NCI-H526 (cell line): Measurements from ENCODE around the gene KRT15.

Source experiments
- DNase-seq, 2 experiments: peaks; one replicate each; lab custom pipeline; 2025; lab: John Stamatoyannopoulos, UW

KRT15 gene

DNA sequence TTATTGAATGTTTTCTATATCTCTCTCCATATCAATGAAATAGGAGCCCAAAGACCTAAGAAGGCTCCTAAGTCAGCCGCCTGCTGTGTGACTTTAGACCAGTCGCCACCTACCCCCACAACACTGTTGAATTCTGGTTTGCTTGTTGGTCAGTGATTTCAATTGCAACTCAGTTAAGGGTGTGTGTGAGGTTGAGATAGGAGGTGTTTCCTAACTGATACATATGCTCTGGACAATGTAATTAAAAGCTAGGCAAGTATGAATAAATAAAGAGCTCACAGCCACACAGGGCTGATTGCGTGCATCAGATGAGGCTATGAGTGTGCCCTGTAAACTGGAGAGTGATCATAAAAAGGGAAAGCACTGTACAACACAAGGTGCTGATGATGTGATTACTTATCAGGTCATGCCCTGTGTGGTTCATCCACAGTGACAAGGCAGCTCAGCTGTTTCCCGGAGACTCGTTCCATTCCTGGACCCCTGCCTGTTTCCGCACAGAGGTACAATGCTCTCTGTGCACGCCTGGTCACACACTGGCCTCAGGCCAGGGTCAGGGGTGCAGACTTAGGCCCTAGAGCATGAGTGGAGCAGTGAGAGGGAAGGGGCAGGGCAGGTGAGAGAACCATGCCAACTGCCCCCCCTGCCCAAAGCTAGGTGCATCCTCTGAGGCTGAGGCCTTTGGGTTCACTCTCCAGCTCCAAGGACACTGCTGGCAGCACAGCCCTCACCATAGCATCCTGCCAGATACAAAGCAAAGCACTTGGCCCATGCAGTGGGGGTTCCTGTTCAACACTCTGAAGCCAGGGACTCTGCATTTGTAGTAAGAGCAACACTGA is 34.5 kb downstream of the KRT15 start:
- DNase-seq = no peak

DNA sequence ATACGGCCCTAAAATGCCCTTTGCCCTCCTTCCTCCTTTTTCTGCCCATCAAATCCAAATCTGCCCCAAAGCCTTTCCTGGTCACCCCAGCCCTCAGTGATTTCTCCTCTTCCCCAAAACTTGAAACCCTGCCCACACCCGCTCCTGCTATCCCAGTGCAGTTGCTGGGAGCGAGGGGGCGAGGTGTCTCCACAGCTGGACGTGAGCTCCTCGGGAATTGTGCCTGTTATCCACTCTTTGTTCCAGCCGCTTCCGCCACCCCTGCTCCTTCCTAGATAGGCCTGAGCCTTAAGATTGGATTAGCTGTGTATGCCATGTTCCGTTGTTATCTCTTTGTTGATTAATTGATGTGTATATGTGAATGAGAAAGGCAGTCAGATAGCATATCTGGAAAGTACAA is 35.2 kb downstream of the KRT15 start:
- DNase-seq = no peak

DNA sequence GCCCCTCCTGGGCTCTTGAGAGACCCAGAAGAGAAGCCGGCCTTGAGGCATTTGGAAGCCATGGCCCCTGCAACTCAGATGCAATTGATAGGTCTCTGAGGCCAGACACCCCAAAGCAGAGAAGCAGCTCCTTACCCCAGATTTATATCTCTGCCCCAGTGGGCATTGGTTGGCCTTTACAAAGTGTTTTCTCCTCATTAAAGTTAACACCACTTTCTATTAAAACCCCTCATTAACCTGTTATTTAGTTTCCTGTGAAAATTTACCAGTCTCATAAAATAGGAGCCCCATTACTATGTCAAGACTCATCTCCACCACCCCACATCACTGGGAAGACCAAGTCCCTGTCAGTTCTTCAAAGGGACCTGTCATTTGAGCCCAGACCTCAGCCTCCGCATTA is 37.7 kb downstream of the KRT15 start, which contains the start of gene KRT35:
TSS of gene KRT35 (minus strand) at position 116 of the 400 bp plus-strand sequence. CDS start at position 62, 54 bp downstream.
- no peak for DNase-seq

DNA sequence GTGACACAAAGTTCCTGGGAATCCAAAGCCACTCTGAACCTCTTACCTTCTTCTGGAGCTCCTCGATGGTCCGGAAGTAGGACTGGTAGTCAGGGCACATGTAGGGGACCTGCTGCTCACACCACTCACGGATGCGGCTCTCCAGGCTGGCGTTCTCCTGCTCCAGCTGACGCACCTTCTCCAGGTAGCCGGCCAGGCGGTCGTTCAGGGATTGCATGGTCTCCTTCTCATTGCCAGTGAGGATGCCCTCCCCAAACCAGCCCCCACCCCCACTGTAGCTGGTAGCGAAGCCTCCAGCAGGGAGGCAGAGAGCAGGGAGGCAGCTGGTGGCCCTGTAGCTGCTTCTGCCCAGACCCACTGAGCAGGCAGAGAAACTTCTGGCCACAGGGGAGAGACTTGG is 38.1 kb downstream of the KRT15 start:
- no peak for DNase-seq

DNA sequence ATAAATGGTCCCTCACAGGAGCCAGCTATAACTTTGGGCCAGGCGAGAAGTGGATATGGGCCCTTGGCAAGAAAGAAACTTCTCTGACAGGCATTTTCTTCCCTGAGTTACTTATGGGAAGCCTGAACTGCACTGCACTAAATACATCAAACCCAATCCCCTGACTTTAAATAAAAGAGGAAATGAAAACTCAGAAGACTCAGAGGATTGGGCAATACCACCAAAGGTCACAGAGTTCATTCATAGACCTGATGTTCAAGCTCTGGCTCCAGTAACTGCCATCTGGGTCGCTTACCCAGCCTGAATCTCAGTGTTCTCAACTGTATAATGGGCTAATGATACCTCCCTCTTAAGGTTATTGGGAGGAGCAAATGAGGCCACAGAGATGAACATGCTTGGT is 38.6 kb downstream of the KRT15 start:
- DNase-seq = no peak

DNA sequence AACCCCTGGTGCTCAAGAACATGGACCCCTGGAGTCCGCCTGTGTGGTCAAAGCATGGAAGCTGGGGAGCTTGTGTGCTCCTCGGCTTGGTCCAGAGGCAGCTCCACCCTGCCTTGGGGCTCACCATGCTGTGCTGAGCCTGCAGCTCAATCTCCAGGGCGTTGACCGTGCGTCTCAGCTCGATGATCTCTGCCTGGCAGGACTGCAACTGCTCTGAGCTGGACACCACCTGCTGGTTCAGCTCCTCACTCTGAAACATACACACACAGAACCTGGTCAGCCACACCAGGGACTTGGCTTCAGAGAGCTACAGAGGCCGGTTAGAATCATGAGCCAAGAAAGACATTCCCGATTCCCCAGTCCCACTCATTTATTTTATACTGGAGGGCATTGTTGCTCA is 40.5 kb downstream of the KRT15 start:
- DNase-seq = no peak

DNA sequence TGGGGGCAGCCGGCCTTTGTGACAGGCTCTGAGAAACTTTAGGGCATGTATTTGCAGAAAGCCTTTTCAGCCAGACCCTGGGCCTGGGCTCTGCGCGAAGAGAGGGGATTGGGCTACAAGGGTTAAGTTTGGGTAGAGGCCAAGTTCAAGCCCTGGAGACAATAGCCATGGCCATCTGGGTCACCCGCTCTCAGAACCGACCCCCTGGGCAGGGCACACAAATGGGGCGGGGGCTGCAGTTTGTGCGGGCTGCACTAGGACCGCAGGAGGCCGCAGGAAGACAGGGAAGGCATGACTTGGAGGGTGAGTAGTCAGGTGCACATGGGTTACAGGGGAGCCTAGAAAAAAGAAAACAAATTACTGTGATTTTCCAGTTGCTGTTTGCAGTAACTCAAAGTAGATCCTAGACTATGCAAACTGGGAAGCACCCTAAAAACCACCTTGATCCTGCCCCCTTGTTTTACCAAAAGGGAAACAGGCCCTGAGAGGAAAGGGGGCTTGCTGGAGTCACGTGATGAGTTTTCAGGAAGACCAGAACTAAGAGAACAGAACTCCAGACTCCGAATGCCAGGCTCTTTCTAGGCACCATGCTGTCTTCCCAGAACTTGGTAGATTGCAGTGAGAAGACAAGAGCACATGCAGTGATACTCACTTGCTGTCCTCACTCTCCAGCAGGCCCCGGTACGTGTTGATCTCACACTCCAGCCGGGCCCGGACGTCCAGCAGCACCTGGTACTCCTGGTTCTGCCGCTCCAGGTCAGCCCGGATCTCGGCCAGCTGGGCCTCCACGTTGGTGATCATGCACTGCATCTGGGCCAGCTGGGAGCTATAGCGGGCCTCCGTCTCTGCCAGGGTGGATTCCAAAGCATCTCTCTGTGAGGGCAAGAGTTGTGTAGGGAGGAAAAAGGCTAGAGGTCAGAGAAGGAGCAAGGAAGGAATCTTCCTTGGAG is 41.5 kb downstream of the KRT15 start:
- DNase-seq = no peak

DNA sequence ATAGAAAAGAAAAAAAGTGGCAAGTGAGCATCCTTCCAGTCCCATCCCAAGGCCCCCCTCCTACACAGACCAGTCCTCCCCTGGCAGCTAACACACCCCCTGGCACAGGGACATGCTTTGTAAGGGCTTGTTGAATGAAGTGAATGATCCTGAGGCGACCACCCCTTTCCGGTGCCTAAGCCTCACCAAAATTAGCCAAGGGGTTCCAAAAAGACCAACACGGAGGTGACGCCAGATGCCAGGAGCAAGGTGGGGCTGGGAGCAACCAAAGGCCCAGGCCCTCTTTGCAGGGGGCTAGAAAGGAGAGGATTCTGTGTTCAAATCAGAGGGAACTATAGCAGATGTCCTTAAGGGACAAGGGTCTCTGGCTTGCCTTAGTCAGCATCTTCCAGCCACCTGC is 43.3 kb downstream of the KRT15 start:
- no peak for DNase-seq

DNA sequence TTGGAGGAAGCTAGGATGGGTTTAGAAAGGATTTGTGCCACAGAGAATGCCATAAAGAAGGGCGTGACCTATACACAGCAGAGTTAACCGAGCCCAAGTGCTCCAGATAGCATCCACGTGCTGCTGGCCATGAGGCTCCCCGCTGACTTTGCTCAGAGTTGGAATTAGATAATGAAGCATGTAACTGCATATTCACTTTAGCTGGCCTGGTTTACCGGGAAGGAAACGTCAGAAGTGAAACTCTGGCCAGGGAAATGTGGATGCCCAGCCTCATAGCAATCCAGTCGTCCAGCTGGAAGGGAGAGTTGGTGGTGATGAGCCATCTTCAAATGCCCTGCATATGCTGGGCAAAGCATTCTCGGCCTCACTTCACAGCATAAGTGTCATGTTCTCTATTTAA is 43.8 kb downstream of the KRT15 start:
- no peak for DNase-seq

DNA sequence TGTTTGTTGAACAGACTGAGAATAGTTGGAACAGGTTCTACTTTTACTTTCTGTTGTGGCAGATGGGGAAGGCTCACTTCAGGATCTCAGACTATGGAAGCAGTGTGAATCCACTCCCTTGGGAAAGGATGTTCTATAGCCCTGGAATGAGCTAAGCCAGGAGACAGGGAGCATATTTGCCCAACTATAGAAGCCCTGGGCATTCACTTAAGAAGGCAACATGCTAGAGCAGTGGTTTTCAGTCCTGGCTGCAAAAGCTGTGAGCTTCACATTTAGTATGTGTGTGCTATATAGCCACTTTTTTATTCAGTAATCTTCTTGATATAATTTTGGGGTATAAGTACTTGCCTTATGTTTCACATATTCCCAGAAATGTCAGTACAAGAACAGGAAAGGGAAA is 50.3 kb downstream of the KRT15 start:
- no peak for DNase-seq

DNA sequence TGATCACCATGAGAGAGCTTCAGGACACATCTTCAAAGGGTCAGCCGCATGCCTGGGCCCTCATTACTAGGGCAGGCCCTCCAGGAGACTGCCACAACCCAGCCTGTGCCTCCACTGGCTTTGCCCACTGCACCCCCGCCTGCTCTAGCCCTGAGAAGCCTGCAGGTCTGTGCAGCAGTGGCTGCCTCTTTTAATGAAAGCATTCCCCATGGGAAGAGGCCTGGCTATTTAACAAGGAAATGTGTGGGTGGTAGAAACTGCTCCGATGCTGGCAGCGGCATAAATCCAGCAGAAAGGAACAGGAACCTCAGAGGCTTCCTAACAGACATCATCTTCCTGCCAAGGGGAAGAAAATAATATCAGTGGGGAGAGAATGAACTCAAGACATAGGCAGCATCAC is 51.1 kb downstream of the KRT15 start:
- DNase-seq = no peak

DNA sequence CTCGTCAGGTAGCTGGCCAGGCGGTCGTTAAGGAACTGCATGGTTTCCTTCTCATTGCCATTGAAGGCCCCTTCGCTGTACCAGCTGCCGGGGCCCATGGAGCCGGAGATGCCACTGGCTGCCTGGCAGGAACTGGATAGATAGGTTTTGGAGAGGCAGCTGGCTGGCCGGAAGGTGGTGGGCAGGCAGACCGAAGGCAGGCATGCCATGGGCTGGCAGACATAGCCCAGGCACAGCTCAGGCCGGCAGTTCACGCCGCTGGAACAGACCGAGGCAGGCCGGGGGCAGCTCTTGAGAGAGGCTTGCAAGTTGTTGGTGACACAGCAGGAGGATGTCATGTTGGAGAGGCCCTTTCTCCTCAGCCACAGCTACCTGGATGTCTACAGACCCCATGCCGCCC is 51.7 kb downstream of the KRT15 start, which contains the start of gene KRT32:
TSS of gene KRT32 (minus strand) at position 399 of the 400 bp plus-strand sequence. CDS start at position 338, 61 bp downstream.
- no peak for DNase-seq

DNA sequence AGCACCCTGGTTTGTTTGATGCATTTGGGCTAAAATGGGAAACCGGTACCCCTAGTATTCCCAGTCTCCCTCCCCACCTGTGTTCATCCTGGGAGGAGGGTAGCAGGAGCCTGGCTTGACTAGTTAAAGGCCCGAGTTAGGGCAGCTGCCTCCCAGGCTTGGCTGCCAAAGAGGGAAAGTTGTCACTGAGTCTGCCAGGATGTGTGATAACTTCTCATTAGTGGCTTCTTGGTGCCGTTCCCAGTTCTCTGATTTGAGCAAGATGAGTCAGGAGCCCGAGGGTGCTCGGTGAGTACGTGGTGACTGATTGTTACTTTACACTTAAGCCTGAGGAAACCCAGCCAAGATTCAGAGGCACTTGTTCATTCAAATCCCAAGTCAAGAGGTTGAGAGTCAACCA is 54.0 kb downstream of the KRT15 start:
- no peak for DNase-seq

DNA sequence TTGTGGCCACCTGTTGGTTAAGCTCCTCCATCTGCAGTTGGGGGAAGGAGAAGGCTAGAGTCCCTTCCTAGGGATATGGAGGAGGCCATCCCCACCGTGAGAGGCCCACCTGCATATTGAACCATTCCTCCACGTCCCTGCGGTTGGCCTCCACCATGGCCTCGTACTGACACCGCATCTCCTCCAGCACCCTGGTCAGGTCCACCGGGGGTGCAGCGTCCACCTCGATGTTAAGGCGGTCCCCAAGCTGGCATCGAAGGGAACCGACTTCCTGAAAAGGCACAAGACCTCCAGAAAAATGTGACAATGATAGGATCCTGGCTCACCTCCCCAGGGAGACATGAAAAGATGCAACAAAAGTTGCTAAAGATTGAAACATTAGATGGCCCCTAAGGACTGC is 54.5 kb downstream of the KRT15 start:
- no peak for DNase-seq

DNA sequence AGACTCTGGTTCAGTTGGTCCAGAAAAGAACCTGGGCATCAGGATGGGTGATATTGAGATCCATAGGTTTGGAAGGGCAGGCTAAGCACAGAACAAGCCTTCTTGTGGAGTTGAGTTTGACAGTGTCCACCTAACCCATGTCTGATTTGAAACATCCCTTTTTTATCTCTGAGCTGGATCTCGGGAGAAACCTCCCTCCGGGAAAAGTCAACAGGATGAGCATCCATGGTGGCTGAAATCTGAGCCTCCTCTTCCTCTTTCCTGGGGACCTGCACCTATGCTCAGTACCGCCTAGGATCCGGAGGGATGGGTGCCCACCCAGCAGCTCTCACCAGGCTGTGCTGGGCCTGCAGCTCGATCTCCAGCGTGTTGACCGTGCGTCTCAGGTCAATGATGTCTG is 54.9 kb downstream of the KRT15 start:
- no peak for DNase-seq
